ENCODE data around the gene TPSG1.

The TPSG1 gene

GRCh38 chr16:1209081-1209480 lies 16.0 kb downstream of the TPSG1 start:
- no peak overlapping the region for H3K4me3 ChIP-seq (ENCODE audit: low read length)
- H4K20me1 ChIP-seq (ENCODE audit: insufficient read depth, low read length), result no peaks in the 10 kb centered on the region
- no peaks in the 10 kb centered on the region for H3K79me2 ChIP-seq (ENCODE audit: low read length)
- peaks cover 87% of the 10 kb centered on the region for H3K27me3 ChIP-seq (replicated peaks; ENCODE audit: insufficient read depth, low read length)
- no peak for DNase-seq
- no peaks in the 10 kb centered on the region for H3K9me3 ChIP-seq (replicated peaks; ENCODE audit: insufficient read depth, low read length)
- no peak overlapping the region for H3K9ac ChIP-seq (ENCODE audit: low read length)
- no peak overlapping the region for H2AFZ ChIP-seq (ENCODE audit: low read length)
- H3F3A ChIP-seq (ENCODE audit: insufficient read depth, low read length), result no peaks in the 10 kb centered on the region
- TF ChIP-seq, protein P1, sequence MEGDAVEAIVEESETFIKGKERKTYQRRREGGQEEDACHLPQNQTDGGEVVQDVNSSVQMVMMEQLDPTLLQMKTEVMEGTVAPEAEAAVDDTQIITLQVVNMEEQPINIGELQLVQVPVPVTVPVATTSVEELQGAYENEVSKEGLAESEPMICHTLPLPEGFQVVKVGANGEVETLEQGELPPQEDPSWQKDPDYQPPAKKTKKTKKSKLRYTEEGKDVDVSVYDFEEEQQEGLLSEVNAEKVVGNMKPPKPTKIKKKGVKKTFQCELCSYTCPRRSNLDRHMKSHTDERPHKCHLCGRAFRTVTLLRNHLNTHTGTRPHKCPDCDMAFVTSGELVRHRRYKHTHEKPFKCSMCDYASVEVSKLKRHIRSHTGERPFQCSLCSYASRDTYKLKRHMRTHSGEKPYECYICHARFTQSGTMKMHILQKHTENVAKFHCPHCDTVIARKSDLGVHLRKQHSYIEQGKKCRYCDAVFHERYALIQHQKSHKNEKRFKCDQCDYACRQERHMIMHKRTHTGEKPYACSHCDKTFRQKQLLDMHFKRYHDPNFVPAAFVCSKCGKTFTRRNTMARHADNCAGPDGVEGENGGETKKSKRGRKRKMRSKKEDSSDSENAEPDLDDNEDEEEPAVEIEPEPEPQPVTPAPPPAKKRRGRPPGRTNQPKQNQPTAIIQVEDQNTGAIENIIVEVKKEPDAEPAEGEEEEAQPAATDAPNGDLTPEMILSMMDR (IDR thresholded peaks at IDR 0.05; ENCODE audit: low read length), result no peak
- TF ChIP-seq EZH2 (optimal IDR thresholded peaks at IDR 0.05; ENCODE audit: low read depth, low read length) (no peak), EZH2phosphoT487 (IDR thresholded peaks at IDR 0.05; ENCODE audit: low read length) (no peak)
- H3K4me2 ChIP-seq (ENCODE audit: low read depth, low read length), result no peak overlapping the region
- H3K9me2 ChIP-seq (replicated peaks; ENCODE audit: insufficient read depth, low read length), result no peaks in the 10 kb centered on the region
- no peak overlapping the region for H3K27ac ChIP-seq (ENCODE audit: low read length)
- no peaks in the 10 kb centered on the region for H3K4me1 ChIP-seq (ENCODE audit: low read length)
- H3K36me3 ChIP-seq (replicated peaks; ENCODE audit: insufficient read depth, low read length), result no peaks in the 10 kb centered on the region

- Histone ChIP-seq H2AFZ (ENCODE audit: low read length) (no peak overlapping the region), H3F3A (ENCODE audit: insufficient read depth, low read length) (no peaks in the 10 kb centered on the region), H3K79me2 (ENCODE audit: low read length) (no peaks in the 10 kb centered on the region), H3K27ac (ENCODE audit: low read length) (no peak overlapping the region), H3K4me2 (ENCODE audit: low read depth, low read length) (no peak overlapping the region), H3K9me3 (replicated peaks; ENCODE audit: insufficient read depth, low read length) (no peaks in the 10 kb centered on the region), H4K20me1 (ENCODE audit: insufficient read depth, low read length) (no peaks in the 10 kb centered on the region), H3K36me3 (replicated peaks; ENCODE audit: insufficient read depth, low read length) (no peaks in the 10 kb centered on the region), H3K9me2 (replicated peaks; ENCODE audit: insufficient read depth, low read length) (no peaks in the 10 kb centered on the region), H3K4me1 (ENCODE audit: low read length) (no peaks in the 10 kb centered on the region), H3K9ac (ENCODE audit: low read length) (no peak overlapping the region), H3K4me3 (ENCODE audit: low read length) (no peak overlapping the region), H3K27me3 (replicated peaks; ENCODE audit: insufficient read depth, low read length) (peaks cover 87% of the 10 kb centered on the region)
- TF ChIP-seq, protein P1 (IDR thresholded peaks at IDR 0.05; ENCODE audit: low read length), result no peak
- DNase-seq, result no peak
Measured at GRCh38 chr16:1208239-1208830, 16.7 kb downstream of the TPSG1 start.

GRCh38 chr16:1206786-1207185 lies 18.3 kb downstream of the TPSG1 start:
- no peak for TF ChIP-seq EZH2 (optimal IDR thresholded peaks at IDR 0.05; ENCODE audit: low read depth, low read length)
- TF ChIP-seq, protein P1 (IDR thresholded peaks at IDR 0.05; ENCODE audit: low read length), result no peak
- TF ChIP-seq EZH2phosphoT487 (IDR thresholded peaks at IDR 0.05; ENCODE audit: low read length), result no peak
- H3K27me3 ChIP-seq (replicated peaks; ENCODE audit: insufficient read depth, low read length), result peaks cover 87% of the 10 kb centered on the region

More at GRCh38 chr16:1206786-1207185, 18.3 kb downstream of the TPSG1 start:
- H3K9ac ChIP-seq (ENCODE audit: low read length), result no peak overlapping the region
- DNase-seq, result no peak
- no peaks in the 10 kb centered on the region for H3K4me1 ChIP-seq (ENCODE audit: low read length)
- H3F3A ChIP-seq (ENCODE audit: insufficient read depth, low read length), result no peaks in the 10 kb centered on the region
- no peak overlapping the region for H3K4me2 ChIP-seq (ENCODE audit: low read depth, low read length)
- H3K9me3 ChIP-seq (replicated peaks; ENCODE audit: insufficient read depth, low read length), result no peaks in the 10 kb centered on the region
- H3K9me2 ChIP-seq (replicated peaks; ENCODE audit: insufficient read depth, low read length), result no peaks in the 10 kb centered on the region
- no peaks in the 10 kb centered on the region for H3K79me2 ChIP-seq (ENCODE audit: low read length)
- H3K36me3 ChIP-seq (replicated peaks; ENCODE audit: insufficient read depth, low read length), result no peaks in the 10 kb centered on the region
- no peak overlapping the region for H2AFZ ChIP-seq (ENCODE audit: low read length)
- H3K4me3 ChIP-seq (ENCODE audit: low read length), result no peak overlapping the region
- no peak overlapping the region for H3K27ac ChIP-seq (ENCODE audit: low read length)
- no peaks in the 10 kb centered on the region for H4K20me1 ChIP-seq (ENCODE audit: insufficient read depth, low read length)
